RCC 7860 (cell line): ENCODE results near the gene PRAMEF9.
"Not testable (repeated sequence)": the region's sequence is repeated elsewhere in the genome, so short reads cannot be mapped to it uniquely, and the experiment has no call there.

Source experiments
- DNase-seq: peaks from one replicate; pipeline ENCODE4 v3.0.0-alpha.2; 2015; ENCODE audit warnings: low spot score
- FAIRE-seq: peaks from 2 replicates; lab custom pipeline; 2012; peaks lifted over from hg19 to GRCh38; lab: Jason Lieb, UNC

PRAMEF9 gene

GRCh38 chr1:13171548-13171947 is at the start of gene PRAMEF9:
PRAMEF9 (plus strand) TSS chr1:13171848; CDS start chr1:13175281, 3,433 bp downstream.
- not testable (repeated sequence) for DNase-seq, FAIRE-seq

- not testable (repeated sequence) for FAIRE-seq, DNase-seq
Observed at GRCh38 chr1:13155909-13156308, 15.7 kb upstream of the PRAMEF9 start, which contains the start of gene PRAMEF26. PRAMEF26 (minus strand) TSS chr1:13156009; CDS start chr1:13153095, 2,914 bp downstream.

GRCh38 chr1:13165531-13165930 is 6.1 kb upstream of the PRAMEF9 start, which contains the start of gene HNRNPCL4:
HNRNPCL4 (minus strand) TSS chr1:13165631; CDS start chr1:13165467, 164 bp downstream.
- not testable (repeated sequence) for FAIRE-seq, DNase-seq

GRCh38 chr1:13201309-13201708 is 29.7 kb downstream of the PRAMEF9 start, which contains the start of gene PRAMEF13:
PRAMEF13 (minus strand) TSS chr1:13201409; CDS start chr1:13199589, 1,820 bp downstream.
- not testable (repeated sequence) for FAIRE-seq, DNase-seq

GRCh38 chr1:13208712-13209111 is 37.1 kb downstream of the PRAMEF9 start:
- not testable (repeated sequence) for DNase-seq, FAIRE-seq

- not testable (repeated sequence) for FAIRE-seq, DNase-seq
Observed at GRCh38 chr1:13216619-13217018, 45.0 kb downstream of the PRAMEF9 start.

- DNase-seq, FAIRE-seq: not testable (repeated sequence)
Observed at GRCh38 chr1:13219203-13219602, 47.6 kb downstream of the PRAMEF9 start.

GRCh38 chr1:13222788-13223187 is 51.1 kb downstream of the PRAMEF9 start:
- not testable (repeated sequence) for DNase-seq, FAIRE-seq

GRCh38 chr1:13224480-13225060 is 52.9 kb downstream of the PRAMEF9 start:
- no peak for DNase-seq
- FAIRE-seq = no peak

- DNase-seq, FAIRE-seq: not testable (repeated sequence)
Observed at GRCh38 chr1:13225675-13226204, 54.1 kb downstream of the PRAMEF9 start, which contains the start of gene PRAMEF18. PRAMEF18 (minus strand) TSS chr1:13226154; CDS start chr1:13226106, 48 bp downstream.

GRCh38 chr1:13227271-13228055 is 55.8 kb downstream of the PRAMEF9 start:
- DNase-seq, FAIRE-seq: not testable (repeated sequence)

- FAIRE-seq = no peak
- no peak for DNase-seq
Observed at GRCh38 chr1:13228343-13228781, 56.7 kb downstream of the PRAMEF9 start.
